Effector memory CD4-positive, alpha-beta T cell (primary cell): ENCODE data around the gene FDXR.

Experiments used
- DNase-seq, 3 donors: peaks; one replicate each; pipeline ENCODE4 v3.0.0-alpha.2; 2020
- H3K27ac ChIP-seq: 2 replicates; pipeline ENCODE4 v1.7.0; 2013; ENCODE audit warnings: mild to moderate bottlenecking, low read length, moderate library complexity; ENCODE audit not compliant: insufficient read depth, poor library complexity, severe bottlenecking
- H3K27me3 ChIP-seq: replicated peaks from 2 replicates; pipeline ENCODE4 v1.7.0; 2013; ENCODE audit warnings: mild to moderate bottlenecking, low read length; ENCODE audit not compliant: insufficient read depth, control insufficient read depth, poor library complexity, severe bottlenecking
- H3K36me3 ChIP-seq: 2 replicates; pipeline ENCODE4 v1.7.0; 2013; ENCODE audit warnings: mild to moderate bottlenecking, low read length, moderate library complexity; ENCODE audit not compliant: control insufficient read depth, insufficient read depth
- H3K4me1 ChIP-seq: 2 replicates; pipeline ENCODE4 v1.7.0; 2013; ENCODE audit warnings: low read length, mild to moderate bottlenecking; ENCODE audit not compliant: control insufficient read depth, insufficient read depth, poor library complexity, severe bottlenecking
- H3K4me3 ChIP-seq: 2 replicates; pipeline ENCODE4 v1.7.0; 2013; ENCODE audit warnings: low read length, low read depth, mild to moderate bottlenecking; ENCODE audit not compliant: insufficient read depth, poor library complexity, severe bottlenecking
- H3K9me3 ChIP-seq: 2 replicates; pipeline ENCODE4 v1.7.0; 2013; ENCODE audit warnings: mild to moderate bottlenecking, low read length, moderate library complexity; ENCODE audit not compliant: control insufficient read depth

The FDXR gene

DNA sequence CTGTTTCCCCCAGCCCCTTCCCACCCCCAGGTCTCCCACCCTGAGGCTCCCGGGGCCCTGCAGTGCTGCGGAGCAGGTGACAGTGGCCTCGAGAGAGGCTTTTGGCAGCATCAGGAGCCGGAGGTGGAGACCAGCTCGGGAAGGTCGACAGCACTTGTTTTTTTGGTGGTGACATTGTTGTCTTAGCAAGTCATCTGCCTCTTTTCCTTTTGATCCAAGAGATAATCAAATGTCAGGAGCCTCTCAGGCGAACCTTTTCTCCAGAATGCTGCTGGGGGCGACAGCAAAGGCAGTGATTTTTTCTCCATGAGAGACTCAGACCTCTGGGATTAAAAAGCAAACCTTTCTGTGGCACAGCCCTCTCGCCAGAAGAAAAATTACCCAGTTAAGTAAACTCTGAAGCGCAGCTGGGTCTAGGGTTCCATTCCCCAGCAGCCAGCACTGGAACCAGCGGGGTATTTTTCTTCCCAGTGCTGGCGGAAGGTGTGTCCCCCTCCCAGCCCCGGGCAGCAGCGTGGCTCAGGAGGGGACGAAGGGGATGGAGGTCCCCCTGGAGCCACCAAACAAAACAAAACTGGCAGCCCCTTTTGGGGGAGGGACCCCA lies 50.4 kb downstream of the FDXR start:
- Histone ChIP-seq H3K27me3 (no peaks in the 10 kb centered on the region), H3K36me3 (peaks cover 45% of the 10 kb centered on the region), H3K9me3 (no peaks in the 10 kb centered on the region), H3K4me1 (no peaks in the 10 kb centered on the region), H3K4me3 (no peak overlapping the region), H3K27ac (no peak overlapping the region)
- DNase-seq: no peak

DNA sequence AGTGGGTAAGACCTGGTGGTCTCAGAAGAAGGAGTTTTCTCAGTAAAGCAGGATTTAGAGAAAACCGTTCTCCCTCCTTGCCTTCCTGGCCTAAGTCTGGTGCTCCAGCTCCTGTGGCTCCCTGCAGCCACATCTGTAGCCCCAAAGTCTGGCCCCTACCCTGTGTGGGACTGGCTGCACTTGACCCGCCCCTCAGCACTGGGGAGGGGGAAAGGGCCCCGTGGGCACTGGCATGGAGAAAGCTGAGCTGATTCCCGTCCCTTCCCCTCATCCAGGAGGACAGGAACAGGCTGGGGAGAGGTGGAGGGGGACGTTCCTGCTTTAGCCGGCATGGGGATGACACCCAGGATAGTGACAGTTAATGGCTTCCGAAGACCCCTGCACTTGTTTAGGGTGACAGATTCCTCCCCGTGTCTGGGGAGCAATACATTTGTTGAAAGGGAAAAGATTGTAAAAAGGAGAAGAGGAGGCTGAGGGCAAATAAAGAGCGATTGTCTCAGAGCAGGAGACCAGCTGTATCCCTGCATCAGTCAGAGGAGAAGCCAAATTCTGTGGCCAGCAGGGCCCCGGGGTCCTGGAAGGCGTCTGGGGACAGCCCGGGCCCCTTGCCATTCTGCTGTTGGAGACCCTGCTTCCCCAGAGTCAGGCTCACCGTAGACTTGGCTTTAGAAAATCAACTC lies 51.0 kb downstream of the FDXR start:
- H3K9me3 ChIP-seq: no peaks in the 10 kb centered on the region
- H3K27me3 ChIP-seq: no peaks in the 10 kb centered on the region
- H3K4me1 ChIP-seq: no peaks in the 10 kb centered on the region
- DNase-seq: no peak
- H3K27ac ChIP-seq: no peak overlapping the region
- peaks cover 43% of the 10 kb centered on the region for H3K36me3 ChIP-seq
- H3K4me3 ChIP-seq: no peak overlapping the region

DNA sequence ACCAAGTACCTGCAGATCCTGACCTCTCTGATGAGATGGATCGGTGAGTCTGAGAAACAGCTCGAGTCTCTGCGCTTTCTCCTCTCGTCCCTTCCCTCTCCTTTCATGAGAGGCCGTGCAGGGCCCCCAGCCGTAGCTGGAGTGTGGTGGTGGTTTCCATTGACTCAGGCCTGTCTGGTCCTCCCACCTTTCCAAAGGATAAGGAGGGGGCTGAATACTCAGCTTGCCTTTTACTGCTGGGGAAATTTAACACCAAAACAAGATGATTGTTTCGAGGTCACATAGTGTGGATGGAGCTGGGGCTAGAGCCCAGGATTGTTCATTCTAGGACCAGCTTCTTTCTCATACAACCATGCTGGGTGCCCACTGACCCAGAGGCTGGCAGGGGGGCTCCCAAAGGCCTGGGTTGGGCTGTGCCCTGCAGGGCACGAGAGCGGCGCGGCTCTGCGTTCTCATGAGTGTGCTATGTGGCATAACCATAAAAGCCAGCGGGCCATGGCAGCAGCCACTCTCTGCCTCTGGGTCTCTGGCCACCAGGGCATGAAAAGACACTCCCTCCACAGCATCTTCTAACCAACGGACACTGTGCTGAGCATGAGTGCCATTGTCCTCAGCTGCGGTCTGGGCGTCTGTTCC lies 52.9 kb downstream of the FDXR start:
- H3K36me3 ChIP-seq: peaks cover 31% of the 10 kb centered on the region
- H3K4me1 ChIP-seq: no peaks in the 10 kb centered on the region
- H3K4me3 ChIP-seq: no peak overlapping the region
- no peaks in the 10 kb centered on the region for H3K27me3 ChIP-seq
- no peak overlapping the region for H3K27ac ChIP-seq
- DNase-seq: no peak
- no peaks in the 10 kb centered on the region for H3K9me3 ChIP-seq

DNA sequence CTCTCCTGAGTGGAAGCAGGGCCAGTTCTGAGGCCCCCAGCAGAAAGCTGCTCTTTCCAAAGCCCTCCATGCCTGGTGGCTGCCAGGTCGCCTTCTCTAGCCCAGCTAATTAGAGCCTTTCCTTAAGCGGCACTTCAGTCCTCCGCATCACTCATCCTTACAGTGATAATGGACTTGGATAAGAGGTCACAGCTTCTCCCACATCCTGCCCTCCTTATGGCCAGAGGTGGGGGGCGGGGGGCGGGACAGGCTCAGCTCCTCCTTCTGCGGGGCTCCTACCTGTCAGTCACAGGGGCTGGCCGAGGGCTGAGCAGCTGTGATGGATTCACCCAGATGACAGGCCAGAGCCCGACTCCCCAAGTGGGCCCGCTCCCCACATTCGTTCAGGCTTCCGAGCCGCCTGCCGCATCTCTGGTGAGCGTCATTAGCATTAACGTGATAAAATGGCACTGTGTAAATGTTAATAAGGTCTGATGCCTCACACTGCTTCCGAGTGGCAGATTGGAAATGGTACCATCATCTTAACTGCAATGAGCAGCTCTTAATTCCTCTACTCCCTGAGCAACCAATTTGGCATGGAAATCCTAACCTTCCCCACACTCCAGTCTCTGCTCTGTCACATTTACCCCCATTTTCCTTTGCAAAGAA lies 54.4 kb downstream of the FDXR start:
- Histone ChIP-seq H3K4me3 (no peak overlapping the region), H3K4me1 (no peaks in the 10 kb centered on the region), H3K9me3 (no peaks in the 10 kb centered on the region), H3K27me3 (no peaks in the 10 kb centered on the region), H3K36me3 (peaks cover 26% of the 10 kb centered on the region), H3K27ac (no peak overlapping the region)
- DNase-seq: no peak

DNA sequence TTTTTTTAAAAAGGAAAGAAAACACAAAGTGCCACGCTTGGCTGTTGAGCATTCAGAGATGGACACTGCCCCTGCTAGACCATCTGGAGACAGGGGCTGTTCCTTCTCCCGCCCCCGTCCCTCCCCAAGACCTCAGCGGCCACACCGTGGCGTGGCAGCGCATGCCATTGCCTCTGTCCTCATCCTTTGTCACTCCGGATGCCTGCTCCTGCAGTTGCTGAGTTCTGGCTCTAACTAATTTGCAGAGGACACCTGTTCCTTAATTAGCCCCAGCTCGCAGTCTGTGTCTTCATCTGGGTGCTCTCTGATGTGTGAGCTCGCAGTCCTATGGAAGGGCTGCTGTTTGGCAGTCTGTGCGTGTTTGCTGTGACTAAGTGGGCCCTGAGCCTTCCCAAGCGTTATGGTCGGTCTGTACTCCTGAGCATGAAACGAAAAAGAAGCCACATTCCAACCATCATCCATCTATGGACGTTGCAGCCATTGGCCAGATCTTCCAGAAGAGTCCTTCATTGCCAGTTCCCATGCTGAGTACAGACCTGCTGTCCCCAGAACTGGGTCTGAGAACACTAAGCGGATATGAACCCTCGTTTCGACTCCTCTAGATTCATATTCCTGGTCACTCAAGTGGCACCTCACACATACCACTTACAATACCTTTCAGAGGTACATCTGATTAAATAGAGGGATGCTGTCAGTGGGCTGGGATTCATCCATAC lies 55.7 kb downstream of the FDXR start:
- Histone ChIP-seq H3K27ac (no peak overlapping the region), H3K4me3 (no peak overlapping the region), H3K36me3 (peaks cover 27% of the 10 kb centered on the region), H3K27me3 (no peaks in the 10 kb centered on the region), H3K9me3 (no peaks in the 10 kb centered on the region), H3K4me1 (no peaks in the 10 kb centered on the region)
- no peak for DNase-seq

DNA sequence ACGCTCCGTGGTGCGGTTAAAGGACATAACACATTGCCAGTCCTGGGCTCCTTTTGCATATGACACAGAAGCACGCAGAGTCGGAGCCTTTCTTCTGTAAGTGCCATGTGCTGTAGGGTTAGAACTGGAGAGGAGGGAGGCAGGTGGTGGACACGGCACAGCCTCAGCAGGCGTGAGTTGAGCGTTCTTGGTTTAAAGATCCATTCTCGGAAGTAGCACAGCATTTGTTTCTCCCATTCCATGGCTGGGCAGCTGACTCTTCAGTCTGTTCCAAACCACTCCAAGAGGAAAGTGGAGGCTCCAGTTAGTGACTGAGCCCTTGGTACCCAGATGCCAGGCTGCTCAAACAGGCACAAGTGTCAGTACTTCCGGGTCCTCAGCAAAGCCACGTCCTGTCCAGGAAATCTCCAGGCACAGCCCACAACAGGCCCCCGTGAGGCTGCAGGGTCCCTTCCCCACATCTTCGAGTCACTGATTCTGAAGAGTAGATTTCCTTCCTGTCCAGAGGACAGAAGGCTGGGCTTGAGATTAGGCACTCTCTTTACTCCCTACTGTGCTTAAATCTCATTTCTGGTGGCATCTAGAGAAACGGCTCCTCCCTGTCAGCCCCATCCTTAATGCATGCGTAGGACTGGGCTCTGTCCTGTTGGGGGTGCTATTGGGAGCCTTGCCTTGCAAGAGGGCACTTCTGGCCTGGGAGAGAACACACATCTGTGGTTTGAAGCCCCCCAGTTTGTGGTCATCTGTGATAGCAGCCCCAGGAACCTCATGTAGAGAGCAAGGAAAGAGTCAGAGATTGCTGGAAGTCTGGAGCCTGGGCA lies 57.0 kb downstream of the FDXR start:
- Histone ChIP-seq H3K27ac (no peak overlapping the region), H3K9me3 (no peaks in the 10 kb centered on the region), H3K4me3 (no peak overlapping the region), H3K36me3 (peaks cover 29% of the 10 kb centered on the region), H3K4me1 (no peaks in the 10 kb centered on the region), H3K27me3 (no peaks in the 10 kb centered on the region)
- DNase-seq: no peak

DNA sequence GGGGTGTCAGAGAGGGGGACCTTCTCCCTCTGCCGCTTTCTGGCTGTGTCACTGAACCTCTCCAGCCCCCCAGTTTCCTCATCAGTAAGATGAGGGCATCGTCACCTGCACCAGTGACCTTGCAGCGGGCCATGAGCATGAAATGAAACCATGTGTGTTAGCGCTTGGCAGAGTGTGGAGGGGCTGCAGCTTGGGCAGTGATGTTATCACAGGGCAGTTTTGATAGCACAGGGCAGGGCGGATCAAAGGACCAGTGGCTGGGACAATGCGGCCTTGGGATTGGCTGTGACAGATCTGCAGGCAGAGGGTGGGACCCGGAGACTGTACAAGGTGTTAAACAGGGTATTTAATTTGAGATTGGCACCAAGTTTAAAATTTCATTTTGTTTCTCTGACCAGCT lies 57.7 kb downstream of the FDXR start:
- Histone ChIP-seq H3K36me3 (peaks cover 25% of the 10 kb centered on the region), H3K27me3 (no peaks in the 10 kb centered on the region), H3K4me1 (no peaks in the 10 kb centered on the region), H3K4me3 (no peak overlapping the region), H3K27ac (no peak overlapping the region), H3K9me3 (no peaks in the 10 kb centered on the region)
- DNase-seq: no peak

DNA sequence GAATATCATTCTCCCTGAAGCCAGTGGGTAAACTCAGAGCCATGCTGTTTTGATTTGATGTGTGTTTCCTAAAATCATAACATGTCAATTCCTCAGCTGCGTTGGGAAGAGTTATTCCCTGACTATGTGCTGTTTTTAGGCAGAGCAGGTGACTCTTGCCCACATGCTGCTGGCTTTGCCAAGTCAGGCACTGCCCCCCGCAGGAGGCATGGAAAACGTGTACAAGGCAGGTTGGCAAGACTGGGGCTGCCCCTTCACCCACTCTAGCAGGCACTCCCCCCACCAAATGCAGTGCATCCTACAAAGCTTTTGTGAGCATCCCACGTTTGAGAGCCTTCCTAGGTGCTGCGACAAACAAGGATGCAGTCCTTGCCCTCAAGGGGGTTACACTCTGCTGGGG lies 58.3 kb downstream of the FDXR start:
- no peaks in the 10 kb centered on the region for H3K4me1 ChIP-seq
- no peak overlapping the region for H3K27ac ChIP-seq
- no peaks in the 10 kb centered on the region for H3K27me3 ChIP-seq
- no peak for DNase-seq
- H3K9me3 ChIP-seq: no peaks in the 10 kb centered on the region
- H3K4me3 ChIP-seq: no peak overlapping the region
- H3K36me3 ChIP-seq: peaks cover 23% of the 10 kb centered on the region
